ENCODE results near the gene CCDC120. TPM values are rescaled to one million over a fixed set of nuclear protein-coding genes. Genes with fewer than 3 reads are reported as not detected.
A peak's percentile ranks its signal among the peaks of the same experiment; 100 is the strongest.

Gene CCDC120
- total RNA-seq, 1 experiment from 2014 or later, result 15.2 TPM

DNA sequence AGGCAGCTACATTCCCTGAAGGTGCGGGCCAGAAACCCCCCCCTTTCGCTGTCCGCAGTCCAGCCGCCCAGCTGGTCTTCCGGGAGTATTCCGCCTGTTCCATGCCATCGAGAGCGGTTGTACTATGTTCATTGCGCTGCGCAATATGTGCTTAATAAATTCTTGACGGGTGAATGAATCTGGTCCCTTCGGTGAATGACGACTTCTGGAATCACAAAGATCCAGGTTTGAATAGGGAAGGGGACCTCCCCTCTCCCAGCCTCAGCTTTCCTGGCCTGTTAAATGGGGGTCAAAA is 14.9 kb upstream of the CCDC120 start:
- Mint-ChIP-seq H3K36me3 (peaks cover 7% of the 10 kb centered on the region), H3K27me3 (ENCODE audit: low read depth) (no peaks in the 10 kb centered on the region; the same call in 1 of the 2 replicates), H3K4me1 (peaks cover 24% of the 10 kb centered on the region), H3K27ac (peak overlapping the region; percentile 97), H3K9me3 (no peaks in the 10 kb centered on the region), H3K4me3 (peak overlapping the region; percentile 88)
- no peak for DNase-seq (ENCODE audit: low spot score)
- POLR2A ChIA-PET, result interaction anchor here (0.7 to 1.7 kb wide), 3 partner anchors 41 to 744 kb away, joined by 4 to 10 read pairs (median 4); partner anchors contain the start of gene GRIPAP1
- TF ChIP-seq SP1 (CRISPR knock-in tag; conservative IDR thresholded peaks at IDR 0.05) (no peak), NFYB (CRISPR knock-in tag; conservative IDR thresholded peaks at IDR 0.05; ENCODE audit: low read depth) (no peak)
- TF ChIP-seq, protein P1, sequence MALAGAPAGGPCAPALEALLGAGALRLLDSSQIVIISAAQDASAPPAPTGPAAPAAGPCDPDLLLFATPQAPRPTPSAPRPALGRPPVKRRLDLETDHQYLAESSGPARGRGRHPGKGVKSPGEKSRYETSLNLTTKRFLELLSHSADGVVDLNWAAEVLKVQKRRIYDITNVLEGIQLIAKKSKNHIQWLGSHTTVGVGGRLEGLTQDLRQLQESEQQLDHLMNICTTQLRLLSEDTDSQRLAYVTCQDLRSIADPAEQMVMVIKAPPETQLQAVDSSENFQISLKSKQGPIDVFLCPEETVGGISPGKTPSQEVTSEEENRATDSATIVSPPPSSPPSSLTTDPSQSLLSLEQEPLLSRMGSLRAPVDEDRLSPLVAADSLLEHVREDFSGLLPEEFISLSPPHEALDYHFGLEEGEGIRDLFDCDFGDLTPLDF (CRISPR knock-in tag; IDR thresholded peaks at IDR 0.05), result no peak
- ATAC-seq, result no peak
- CTCF ChIA-PET, result interaction anchor here (0.7 to 2.7 kb wide), 6 partner anchors 9 to 86 kb away, joined by 3 to 14 read pairs (median 5); partner anchors contain the start of genes GRIPAP1, KCND1 and PRAF2

DNA sequence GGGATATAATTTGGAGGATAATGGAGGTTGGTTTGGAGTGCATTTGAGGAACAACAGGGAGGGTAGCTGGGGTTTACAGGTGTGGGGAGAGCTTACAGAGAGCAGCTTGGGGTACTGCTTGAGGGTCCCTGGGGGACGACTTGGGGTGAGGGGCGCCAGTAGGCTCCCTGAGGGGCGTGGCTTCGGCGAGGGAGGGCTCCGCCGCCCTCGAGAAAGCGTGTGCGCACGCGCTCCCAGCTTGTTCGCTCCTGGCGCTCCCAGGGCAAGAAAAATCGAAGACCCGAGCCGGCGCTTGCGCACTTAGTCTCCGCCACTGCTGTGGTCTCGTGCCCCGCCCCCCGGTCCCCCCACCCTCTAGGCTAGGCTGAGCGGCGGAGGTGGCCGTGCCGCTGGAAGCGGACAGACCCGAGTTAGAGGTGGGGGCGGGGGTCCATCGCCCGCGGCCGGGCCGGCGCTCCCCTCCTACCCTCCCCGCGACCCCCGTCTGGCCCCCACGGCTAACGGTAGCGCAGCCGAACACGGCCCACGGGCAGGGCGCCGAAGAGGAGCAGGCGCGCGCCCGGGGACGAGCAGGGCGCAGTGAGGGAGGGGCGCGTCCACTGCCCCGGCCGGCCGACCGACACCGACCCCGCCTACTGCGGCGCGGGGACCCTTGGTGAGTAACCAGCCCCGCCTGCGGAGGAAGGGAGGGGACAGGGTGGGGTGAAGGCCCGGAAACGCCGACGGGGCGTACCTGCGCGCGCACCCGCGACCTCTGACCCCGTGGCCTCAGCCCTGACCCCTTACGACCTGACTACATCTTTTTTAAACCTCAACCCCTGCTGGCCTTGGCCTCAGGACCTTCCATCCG is 5.4 kb upstream of the CCDC120 start:
- Mint-ChIP-seq H3K4me3 (peak overlapping the region; percentile 82), H3K36me3 (no peaks in the 10 kb centered on the region), H3K9me3 (no peaks in the 10 kb centered on the region), H3K4me1 (peaks cover 21% of the 10 kb centered on the region), H3K27me3 (ENCODE audit: low read depth) (no peaks in the 10 kb centered on the region; the same call in 1 of the 2 replicates), H3K27ac (peak overlapping the region; percentile 64)
- TF ChIP-seq ZNF232 (CRISPR knock-in tag; IDR thresholded peaks at IDR 0.05), result 0 out of 2 replicates have a peak, but pooled peaks have one; percentile 25
- TF ChIP-seq, protein P2, sequence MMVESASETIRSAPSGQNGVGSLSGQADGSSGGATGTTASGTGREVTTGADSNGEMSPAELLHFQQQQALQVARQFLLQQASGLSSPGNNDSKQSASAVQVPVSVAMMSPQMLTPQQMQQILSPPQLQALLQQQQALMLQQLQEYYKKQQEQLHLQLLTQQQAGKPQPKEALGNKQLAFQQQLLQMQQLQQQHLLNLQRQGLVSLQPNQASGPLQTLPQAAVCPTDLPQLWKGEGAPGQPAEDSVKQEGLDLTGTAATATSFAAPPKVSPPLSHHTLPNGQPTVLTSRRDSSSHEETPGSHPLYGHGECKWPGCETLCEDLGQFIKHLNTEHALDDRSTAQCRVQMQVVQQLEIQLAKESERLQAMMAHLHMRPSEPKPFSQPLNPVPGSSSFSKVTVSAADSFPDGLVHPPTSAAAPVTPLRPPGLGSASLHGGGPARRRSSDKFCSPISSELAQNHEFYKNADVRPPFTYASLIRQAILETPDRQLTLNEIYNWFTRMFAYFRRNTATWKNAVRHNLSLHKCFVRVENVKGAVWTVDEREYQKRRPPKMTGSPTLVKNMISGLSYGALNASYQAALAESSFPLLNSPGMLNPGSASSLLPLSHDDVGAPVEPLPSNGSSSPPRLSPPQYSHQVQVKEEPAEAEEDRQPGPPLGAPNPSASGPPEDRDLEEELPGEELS (CRISPR knock-in tag; IDR thresholded peaks at IDR 0.05), result no peak
- TF ChIP-seq NFE2L1 (CRISPR knock-in tag; IDR thresholded peaks at IDR 0.05), result no peak
- TF ChIP-seq JAZF1 (CRISPR knock-in tag; IDR thresholded peaks at IDR 0.05), result no peak
- TF ChIP-seq, protein P3, sequence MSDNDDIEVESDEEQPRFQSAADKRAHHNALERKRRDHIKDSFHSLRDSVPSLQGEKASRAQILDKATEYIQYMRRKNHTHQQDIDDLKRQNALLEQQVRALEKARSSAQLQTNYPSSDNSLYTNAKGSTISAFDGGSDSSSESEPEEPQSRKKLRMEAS (CRISPR knock-in tag; IDR thresholded peaks at IDR 0.05), result peak; percentile 39; the same call in 1 of the 2 replicates
- no peak for TF ChIP-seq FOXP1 (CRISPR knock-in tag; IDR thresholded peaks at IDR 0.05; ENCODE audit: borderline replicate concordance)
- TF ChIP-seq FOXJ3 (CRISPR knock-in tag; IDR thresholded peaks at IDR 0.05; ENCODE audit: borderline replicate concordance), result no peak
- TF ChIP-seq, protein P4, sequence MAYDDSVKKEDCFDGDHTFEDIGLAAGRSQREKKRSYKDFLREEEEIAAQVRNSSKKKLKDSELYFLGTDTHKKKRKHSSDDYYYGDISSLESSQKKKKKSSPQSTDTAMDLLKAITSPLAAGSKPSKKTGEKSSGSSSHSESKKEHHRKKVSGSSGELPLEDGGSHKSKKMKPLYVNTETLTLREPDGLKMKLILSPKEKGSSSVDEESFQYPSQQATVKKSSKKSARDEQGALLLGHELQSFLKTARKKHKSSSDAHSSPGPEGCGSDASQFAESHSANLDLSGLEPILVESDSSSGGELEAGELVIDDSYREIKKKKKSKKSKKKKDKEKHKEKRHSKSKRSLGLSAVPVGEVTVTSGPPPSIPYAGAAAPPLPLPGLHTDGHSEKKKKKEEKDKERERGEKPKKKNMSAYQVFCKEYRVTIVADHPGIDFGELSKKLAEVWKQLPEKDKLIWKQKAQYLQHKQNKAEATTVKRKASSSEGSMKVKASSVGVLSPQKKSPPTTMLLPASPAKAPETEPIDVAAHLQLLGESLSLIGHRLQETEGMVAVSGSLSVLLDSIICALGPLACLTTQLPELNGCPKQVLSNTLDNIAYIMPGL (CRISPR knock-in tag; IDR thresholded peaks at IDR 0.05), result peak; percentile 80; the same call in 1 of the 2 replicates
- no peak for TF ChIP-seq ZNF416 (CRISPR knock-in tag; IDR thresholded peaks at IDR 0.05)
- TF ChIP-seq TEAD1 (CRISPR knock-in tag; IDR thresholded peaks at IDR 0.05), result 0 out of 2 replicates have a peak, but pooled peaks have one; percentile 24
- peak; percentile 59 for TF ChIP-seq SP1 (CRISPR knock-in tag; conservative IDR thresholded peaks at IDR 0.05)
- peak; percentile 79 for TF ChIP-seq NR2C2 (CRISPR knock-in tag; IDR thresholded peaks at IDR 0.05)
- ChIA-PET CTCF (interaction anchor here (0.6 to 1.0 kb wide), 4 partner anchors 9 to 212 kb away, joined by 3 to 4 read pairs (median 4); partner anchors contain the start of gene KCND1), POLR2A (interaction anchor here (0.6 to 1.0 kb wide), 2 partner anchors 14 to 51 kb away, joined by 4 to 10 read pairs; no protein-coding TSS in a partner anchor)
- ATAC-seq, result peak; percentile 82
- peak; percentile 78 for DNase-seq (ENCODE audit: low spot score)

DNA sequence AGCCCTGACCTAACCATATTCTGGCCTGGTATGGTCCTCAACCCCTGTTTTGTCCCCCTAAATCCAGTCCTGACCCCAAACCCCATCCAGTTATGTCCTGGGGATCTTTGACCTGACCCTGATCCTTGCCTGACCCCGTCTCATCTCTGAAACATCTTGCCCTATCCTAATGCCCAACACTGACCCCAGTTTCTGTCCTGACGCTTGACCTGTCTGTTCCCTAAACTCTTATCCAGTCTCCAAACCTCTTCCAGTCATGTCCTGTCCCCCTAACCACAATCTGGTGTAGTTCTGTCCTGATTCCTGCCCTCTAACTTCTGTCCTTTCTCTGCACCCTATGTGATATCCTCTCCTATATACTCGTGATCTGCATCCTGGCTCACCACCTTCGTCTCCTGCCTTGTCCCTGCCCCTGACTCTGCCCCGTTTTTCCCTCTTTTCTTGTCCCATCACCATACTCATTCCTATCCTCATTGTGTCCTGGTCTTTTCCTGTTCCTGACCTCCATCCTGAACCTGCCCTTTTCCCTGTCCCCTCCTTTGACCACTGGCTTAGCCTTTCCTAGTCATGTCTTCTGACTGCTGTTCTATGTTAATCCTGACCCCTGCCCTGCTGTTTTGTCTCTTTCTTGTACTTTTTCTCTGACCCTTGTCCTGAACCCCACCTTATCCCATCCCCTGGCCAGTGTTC is 4.6 kb upstream of the CCDC120 start:
- ChIA-PET POLR2A (no interaction called here), CTCF (no interaction called here)
- Mint-ChIP-seq H3K9me3 (no peaks in the 10 kb centered on the region), H3K4me3 (peak overlapping the region; percentile 82), H3K36me3 (no peaks in the 10 kb centered on the region), H3K27me3 (ENCODE audit: low read depth) (no peaks in the 10 kb centered on the region; the same call in 1 of the 2 replicates), H3K4me1 (peaks cover 21% of the 10 kb centered on the region), H3K27ac (peak overlapping the region; percentile 64)
- ATAC-seq, result no peak
- DNase-seq (ENCODE audit: low spot score), result no peak
- TF ChIP-seq MYBL2 (CRISPR knock-in tag; IDR thresholded peaks at IDR 0.05), result no peak
- TF ChIP-seq, protein P5, sequence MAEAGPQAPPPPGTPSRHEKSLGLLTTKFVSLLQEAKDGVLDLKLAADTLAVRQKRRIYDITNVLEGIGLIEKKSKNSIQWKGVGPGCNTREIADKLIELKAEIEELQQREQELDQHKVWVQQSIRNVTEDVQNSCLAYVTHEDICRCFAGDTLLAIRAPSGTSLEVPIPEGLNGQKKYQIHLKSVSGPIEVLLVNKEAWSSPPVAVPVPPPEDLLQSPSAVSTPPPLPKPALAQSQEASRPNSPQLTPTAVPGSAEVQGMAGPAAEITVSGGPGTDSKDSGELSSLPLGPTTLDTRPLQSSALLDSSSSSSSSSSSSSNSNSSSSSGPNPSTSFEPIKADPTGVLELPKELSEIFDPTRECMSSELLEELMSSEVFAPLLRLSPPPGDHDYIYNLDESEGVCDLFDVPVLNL (CRISPR knock-in tag; IDR thresholded peaks at IDR 0.05; ENCODE audit: borderline replicate concordance, low read depth), result no peak
- TF ChIP-seq, protein P6, sequence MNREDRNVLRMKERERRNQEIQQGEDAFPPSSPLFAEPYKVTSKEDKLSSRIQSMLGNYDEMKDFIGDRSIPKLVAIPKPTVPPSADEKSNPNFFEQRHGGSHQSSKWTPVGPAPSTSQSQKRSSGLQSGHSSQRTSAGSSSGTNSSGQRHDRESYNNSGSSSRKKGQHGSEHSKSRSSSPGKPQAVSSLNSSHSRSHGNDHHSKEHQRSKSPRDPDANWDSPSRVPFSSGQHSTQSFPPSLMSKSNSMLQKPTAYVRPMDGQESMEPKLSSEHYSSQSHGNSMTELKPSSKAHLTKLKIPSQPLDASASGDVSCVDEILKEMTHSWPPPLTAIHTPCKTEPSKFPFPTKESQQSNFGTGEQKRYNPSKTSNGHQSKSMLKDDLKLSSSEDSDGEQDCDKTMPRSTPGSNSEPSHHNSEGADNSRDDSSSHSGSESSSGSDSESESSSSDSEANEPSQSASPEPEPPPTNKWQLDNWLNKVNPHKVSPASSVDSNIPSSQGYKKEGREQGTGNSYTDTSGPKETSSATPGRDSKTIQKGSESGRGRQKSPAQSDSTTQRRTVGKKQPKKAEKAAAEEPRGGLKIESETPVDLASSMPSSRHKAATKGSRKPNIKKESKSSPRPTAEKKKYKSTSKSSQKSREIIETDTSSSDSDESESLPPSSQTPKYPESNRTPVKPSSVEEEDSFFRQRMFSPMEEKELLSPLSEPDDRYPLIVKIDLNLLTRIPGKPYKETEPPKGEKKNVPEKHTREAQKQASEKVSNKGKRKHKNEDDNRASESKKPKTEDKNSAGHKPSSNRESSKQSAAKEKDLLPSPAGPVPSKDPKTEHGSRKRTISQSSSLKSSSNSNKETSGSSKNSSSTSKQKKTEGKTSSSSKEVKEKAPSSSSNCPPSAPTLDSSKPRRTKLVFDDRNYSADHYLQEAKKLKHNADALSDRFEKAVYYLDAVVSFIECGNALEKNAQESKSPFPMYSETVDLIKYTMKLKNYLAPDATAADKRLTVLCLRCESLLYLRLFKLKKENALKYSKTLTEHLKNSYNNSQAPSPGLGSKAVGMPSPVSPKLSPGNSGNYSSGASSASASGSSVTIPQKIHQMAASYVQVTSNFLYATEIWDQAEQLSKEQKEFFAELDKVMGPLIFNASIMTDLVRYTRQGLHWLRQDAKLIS (CRISPR knock-in tag; IDR thresholded peaks at IDR 0.05; ENCODE audit: borderline replicate concordance), result no peak
